IPS-18c (cell line): ENCODE data around the gene IL6ST.
"Not testable (repeated sequence)": the region's sequence is repeated elsewhere in the genome, so short reads cannot be mapped to it uniquely, and the experiment has no call there.

Experiments
- H3K4me3 ChIP-seq: 2 replicates; pipeline ENCODE4 v1.7.0; 2013; ENCODE audit warnings: low read depth, mild to moderate bottlenecking, low read length, moderate library complexity; ENCODE audit not compliant: insufficient read depth
- H3K9me3 ChIP-seq: one replicate; pipeline ENCODE4 v1.6.1; 2013; ENCODE audit warnings: mild to moderate bottlenecking, low read length, moderate library complexity; ENCODE audit not compliant: control insufficient read depth, insufficient read depth

IL6ST gene

DNA sequence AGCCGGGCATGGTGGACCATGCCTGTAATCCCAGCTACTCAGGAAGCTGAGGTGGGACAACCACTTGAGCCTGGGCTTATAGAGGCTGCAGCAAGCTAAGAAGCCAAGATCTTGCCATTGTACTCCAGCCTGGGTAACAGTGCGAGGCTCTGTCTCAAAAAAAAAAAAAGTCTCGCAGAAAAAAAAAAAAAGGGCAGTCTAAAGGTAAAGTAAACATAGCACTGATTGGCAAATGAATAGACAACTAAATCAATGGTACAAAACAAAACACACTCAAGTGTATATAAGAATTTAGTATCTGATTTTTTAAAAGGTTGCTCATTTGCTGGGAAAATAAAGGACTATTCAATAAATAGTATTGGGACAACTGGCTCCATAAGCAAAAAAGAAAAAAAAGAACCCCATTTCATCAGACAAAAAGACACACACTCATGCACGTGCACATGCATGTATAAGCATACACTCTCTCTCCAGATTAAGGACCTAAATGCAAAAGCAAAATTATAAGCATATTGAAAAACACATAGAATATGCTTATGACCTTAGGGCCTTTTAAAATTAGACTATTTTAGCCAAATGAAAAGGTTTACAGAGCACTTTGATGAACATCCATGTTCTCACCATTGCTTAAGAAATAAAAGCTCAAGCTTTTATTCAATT is 5.7 kb downstream of the IL6ST start:
- Histone ChIP-seq H3K4me3 (no peak overlapping the region), H3K9me3 (no peaks in the 10 kb centered on the region)

GRCh38 chr5:55988428-55988827 is 6.3 kb downstream of the IL6ST start:
- H3K9me3 ChIP-seq, H3K4me3 ChIP-seq: not testable (repeated sequence)

DNA sequence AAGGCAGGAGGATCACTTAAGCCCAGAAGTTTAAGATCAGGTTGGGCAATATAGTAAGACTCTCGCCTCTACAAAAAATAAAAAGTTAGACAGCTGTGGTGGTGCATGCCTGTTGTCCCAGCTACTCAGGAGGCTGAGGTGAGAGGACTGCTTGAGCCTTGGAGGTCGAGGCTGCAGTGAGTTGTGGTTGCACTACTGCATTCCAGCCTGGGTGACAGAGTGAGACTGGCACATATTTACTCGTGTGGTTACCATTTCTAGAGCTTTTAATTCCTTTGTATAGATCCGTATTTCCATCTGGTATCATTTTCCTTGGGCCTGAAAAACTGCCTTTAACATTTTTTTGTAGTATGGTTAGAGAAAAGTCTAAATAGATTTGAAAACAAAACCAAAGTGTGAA is 7.8 kb downstream of the IL6ST start:
- no peak overlapping the region for H3K4me3 ChIP-seq
- H3K9me3 ChIP-seq = no peaks in the 10 kb centered on the region

DNA sequence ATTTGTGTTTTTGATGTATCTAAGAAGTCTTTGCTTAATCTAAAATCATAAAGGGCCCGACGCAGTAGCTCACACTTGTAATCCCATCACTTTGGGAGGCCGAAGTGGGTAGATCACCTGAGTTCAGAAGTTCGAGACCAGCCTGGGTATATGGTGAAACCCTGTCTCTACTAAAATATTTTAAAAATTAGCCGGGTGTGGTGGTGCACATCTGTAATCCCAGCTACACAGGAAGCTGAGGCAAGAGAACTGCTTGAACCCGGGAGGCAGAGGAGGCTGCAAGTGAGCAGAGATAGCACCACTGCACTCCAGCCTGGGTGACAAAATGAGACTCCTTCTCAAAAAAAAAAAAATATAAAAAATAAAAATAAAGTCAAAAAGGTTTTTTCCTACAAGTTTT is 9.6 kb downstream of the IL6ST start:
- no peak overlapping the region for H3K4me3 ChIP-seq
- no peaks in the 10 kb centered on the region for H3K9me3 ChIP-seq

DNA sequence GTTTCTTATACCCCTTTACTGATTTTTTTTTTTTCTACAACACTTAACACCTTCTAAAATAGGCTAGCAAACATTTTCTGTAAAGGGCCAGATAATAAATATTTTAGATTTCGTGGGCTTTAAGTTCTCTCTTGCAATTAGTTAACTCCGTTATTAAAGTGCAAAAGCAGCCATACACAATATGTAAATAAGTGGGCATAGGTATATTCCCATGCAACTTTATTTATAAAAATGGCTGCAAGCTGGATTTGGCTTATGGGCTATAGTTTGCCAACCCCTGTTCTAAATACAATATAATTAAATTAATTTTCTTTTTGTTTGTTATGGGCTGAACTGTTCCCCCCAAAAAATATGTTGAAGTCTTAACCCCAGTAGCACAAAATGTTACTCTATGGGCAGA is 10.8 kb downstream of the IL6ST start:
- no peaks in the 10 kb centered on the region for H3K9me3 ChIP-seq

DNA sequence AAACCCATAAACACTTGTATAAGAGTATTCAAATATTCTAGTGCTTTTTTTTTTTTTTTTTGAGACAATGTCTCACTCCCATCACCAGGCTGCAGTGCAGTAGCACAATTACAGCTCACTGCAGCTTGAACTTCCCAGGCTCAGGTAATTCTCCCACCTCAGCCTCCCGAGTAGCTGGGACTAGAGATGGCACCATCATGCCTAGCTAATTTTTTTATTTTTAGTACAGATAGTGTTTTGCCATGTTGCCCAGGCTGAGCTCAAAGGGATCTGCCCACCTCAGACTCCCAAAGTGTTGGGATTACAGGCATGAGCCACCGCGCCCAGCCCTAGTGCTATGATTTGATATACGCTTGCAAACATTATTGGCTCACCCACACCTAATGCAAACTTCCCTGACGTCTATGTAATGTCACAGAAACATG is 11.8 kb downstream of the IL6ST start:
- Histone ChIP-seq H3K4me3 (no peak overlapping the region), H3K9me3 (no peaks in the 10 kb centered on the region)

More for the DNA sequence above, 10.8 kb downstream of the IL6ST start:
- no peak overlapping the region for H3K4me3 ChIP-seq

- no peaks in the 10 kb centered on the region for H3K9me3 ChIP-seq
- H3K4me3 ChIP-seq = no peak overlapping the region
These were observed 21.5 kb downstream of the IL6ST start for GRCh38 chr5:55973296-55973695.

- no peak overlapping the region for H3K4me3 ChIP-seq
- no peaks in the 10 kb centered on the region for H3K9me3 ChIP-seq
These were observed 24.8 kb downstream of the IL6ST start for GRCh38 chr5:55969956-55970355.

- no peaks in the 10 kb centered on the region for H3K9me3 ChIP-seq
- H3K4me3 ChIP-seq = no peak overlapping the region
These were observed 28.5 kb downstream of the IL6ST start for GRCh38 chr5:55966284-55966683.

DNA sequence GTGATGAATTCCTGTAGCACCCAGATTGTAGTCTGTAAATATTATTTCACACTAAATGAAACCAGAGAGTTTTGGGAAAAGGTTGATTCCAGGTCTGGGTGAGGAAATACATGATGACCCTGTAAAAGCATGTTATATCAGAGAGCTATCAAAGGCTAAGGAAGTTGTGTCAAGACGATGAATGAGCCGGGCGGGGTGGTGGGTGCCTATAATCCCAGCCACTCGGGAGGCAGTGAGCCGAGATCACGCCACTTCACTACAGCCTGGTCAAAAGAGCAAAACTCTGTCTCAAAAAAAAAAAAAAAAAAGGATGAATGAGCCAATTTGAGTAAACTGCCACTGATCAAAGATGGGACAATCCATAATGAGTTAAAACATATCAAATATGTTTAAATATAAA is 29.2 kb downstream of the IL6ST start:
- Histone ChIP-seq H3K4me3 (no peak overlapping the region), H3K9me3 (no peaks in the 10 kb centered on the region)

DNA sequence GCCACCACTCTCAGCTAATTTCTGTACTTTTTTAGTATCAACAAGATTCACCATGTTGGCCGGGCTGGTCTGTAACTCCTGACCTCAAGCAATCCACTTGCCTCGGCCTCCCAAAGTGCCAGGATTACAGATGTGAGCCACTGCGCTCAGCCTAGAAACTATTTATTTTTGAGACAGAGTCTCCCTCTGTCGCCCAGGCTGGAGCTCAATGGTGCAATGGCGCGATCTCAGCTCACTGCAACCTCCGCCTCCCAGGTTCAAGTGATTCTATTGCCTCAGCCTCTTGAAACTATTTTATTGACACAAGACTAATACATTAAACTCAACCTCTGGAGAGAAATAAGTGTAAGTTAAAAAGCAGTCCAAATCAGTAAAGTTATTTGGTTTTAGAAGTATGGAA is 34.0 kb downstream of the IL6ST start:
- no peak overlapping the region for H3K4me3 ChIP-seq
- H3K9me3 ChIP-seq = no peaks in the 10 kb centered on the region

DNA sequence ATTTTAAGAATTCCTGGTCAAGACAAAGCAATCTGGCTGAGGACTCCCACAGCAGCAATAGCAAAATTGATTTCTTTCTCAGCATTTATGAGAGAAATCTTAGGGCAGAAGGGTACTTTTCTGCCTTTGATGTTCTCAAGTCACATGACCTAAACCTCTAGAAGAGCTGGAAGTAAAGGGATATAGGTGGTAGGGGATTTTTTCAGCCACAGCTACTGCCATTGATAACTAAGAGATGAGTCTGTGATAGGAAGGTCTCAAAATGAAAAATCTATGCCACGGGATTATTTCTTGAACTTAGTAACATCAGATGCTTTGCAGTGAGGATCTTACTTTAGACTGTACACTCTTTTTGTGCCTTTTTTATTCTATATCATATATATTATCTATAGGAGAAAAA is 35.6 kb downstream of the IL6ST start:
- Histone ChIP-seq H3K9me3 (no peaks in the 10 kb centered on the region), H3K4me3 (no peak overlapping the region)

DNA sequence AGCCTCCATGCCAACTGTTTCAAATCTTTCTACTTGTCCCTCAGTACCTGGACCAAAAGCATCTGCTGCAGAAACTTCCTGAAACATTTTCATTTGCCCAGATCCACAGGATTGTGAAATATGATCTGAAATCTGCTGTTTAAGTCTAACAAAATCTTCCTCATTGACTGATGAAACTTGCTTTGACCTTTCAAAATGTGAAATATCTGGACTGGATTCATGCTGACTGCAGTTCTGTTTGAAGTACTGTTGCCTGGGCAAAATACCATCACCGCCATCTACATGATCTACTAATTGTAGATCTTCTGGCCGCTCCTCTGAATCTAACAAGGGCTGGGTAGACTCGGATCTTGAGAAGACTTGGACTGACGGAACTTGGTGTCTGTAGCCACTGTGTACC is 53.6 kb downstream of the IL6ST start:
- H3K9me3 ChIP-seq, H3K4me3 ChIP-seq: not testable (repeated sequence)

- H3K9me3 ChIP-seq, H3K4me3 ChIP-seq: not testable (repeated sequence)
These were observed 57.2 kb downstream of the IL6ST start for GRCh38 chr5:55937598-55937997.

DNA sequence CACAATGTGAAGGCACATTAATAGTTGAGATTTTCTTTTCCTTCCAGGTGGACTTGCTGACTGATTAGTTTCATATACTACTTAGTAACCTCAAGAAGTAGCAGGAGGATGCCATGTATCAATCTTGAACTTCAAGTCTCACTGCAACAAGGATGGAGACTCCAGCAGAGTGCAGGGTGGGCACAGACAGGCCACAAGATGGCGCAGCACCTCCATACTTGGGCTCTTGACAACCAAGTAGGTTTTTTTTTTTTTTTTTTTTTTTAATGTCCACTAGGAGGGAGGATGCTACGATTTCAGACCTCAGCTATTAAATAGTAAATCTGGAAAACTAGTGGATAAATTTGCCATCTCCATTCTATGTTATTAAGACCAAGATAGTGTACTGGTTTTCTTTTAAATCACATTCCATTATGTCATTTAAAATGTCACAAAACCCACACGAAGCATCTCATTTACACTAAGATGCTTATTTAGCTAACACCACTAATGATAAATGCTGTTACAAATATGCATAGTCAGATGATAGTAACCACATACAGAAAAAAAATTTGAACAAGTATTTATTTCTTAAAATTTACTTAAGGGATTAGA is 58.6 kb downstream of the IL6ST start:
- Histone ChIP-seq H3K9me3 (no peaks in the 10 kb centered on the region), H3K4me3 (no peak overlapping the region)

- Histone ChIP-seq H3K4me3 (no peak overlapping the region), H3K9me3 (no peaks in the 10 kb centered on the region)
These were observed 59.4 kb downstream of the IL6ST start for GRCh38 chr5:55935371-55935770.

- no peaks in the 10 kb centered on the region for H3K9me3 ChIP-seq
- H3K4me3 ChIP-seq = no peak overlapping the region
These were observed 60.0 kb downstream of the IL6ST start for GRCh38 chr5:55934720-55935119.

GRCh38 chr5:55934115-55934613 is 60.6 kb downstream of the IL6ST start:
- no peaks in the 10 kb centered on the region for H3K9me3 ChIP-seq

More at GRCh38 chr5:55934115-55934613, 60.6 kb downstream of the IL6ST start:
- no peak overlapping the region for H3K4me3 ChIP-seq
